Liver (tissue), 9 donors: ENCODE measurements around the gene ANKS1A. TPM values are rescaled to one million over a fixed set of nuclear protein-coding genes. Genes with fewer than 3 reads are reported as not detected.
"Not testable (repeated sequence)": the region's sequence is repeated elsewhere in the genome, so short reads cannot be mapped to it uniquely, and the experiment has no call there.

ENCODE experiments used
- DNase-seq: peaks from one replicate; pipeline ENCODE4 v3.0.0-alpha.2; 2017; ENCODE audit warnings: low spot score
- H3K27ac ChIP-seq, 2 donors: one replicate each; pipeline ENCODE4 v1.7.0; 2013; ENCODE audit warnings: inconsistent platforms in 2 of 2, low read length in 2 of 2, control low read depth in 1 of 2, low read depth in 1 of 2, mild to moderate bottlenecking in 1 of 2
- H3K27me3 ChIP-seq, 4 donors: one replicate each; pipeline versions ENCODE4 v1.6.1 to v1.7.0; 2013; ENCODE audit warnings: low read length in 3 of 4, inconsistent platforms in 1 of 4, mild to moderate bottlenecking in 1 of 4, moderate library complexity in 1 of 4; ENCODE audit not compliant: control insufficient read depth in 4 of 4, insufficient read depth in 4 of 4
- H3K36me3 ChIP-seq, 4 donors: one replicate each; pipeline versions ENCODE4 v1.6.1 to v1.7.0; 2013; ENCODE audit warnings: low read length in 3 of 4, mild to moderate bottlenecking in 3 of 4, low read depth in 1 of 4, moderate library complexity in 1 of 4; ENCODE audit not compliant: control insufficient read depth in 4 of 4, insufficient read depth in 3 of 4
- H3K4me1 ChIP-seq, 4 donors: one replicate each; pipeline versions ENCODE4 v1.6.1 to v1.7.0; 2013; ENCODE audit warnings: low read length in 3 of 4, mild to moderate bottlenecking in 3 of 4, moderate library complexity in 1 of 4; ENCODE audit not compliant: control insufficient read depth in 4 of 4, insufficient read depth in 4 of 4
- H3K4me3 ChIP-seq, 3 donors: one replicate each; pipeline versions ENCODE4 v1.6.1 to v1.7.0; 2013; ENCODE audit warnings: low read length in 3 of 3, control low read depth in 1 of 3, low read depth in 1 of 3, mild to moderate bottlenecking in 1 of 3
- H3K9ac ChIP-seq, 2 donors: one replicate each; pipeline ENCODE4 v1.7.0; 2013; ENCODE audit warnings: low read length in 2 of 2, mild to moderate bottlenecking in 2 of 2, moderate library complexity in 2 of 2, control low read depth in 1 of 2, low read depth in 1 of 2
- H3K9me3 ChIP-seq, 4 donors: one replicate each; pipeline versions ENCODE4 v1.6.1 to v1.7.0; 2013; ENCODE audit warnings: low read length in 3 of 4; ENCODE audit not compliant: control insufficient read depth in 4 of 4
- ATF3 ChIP-seq: IDR thresholded peaks from 2 replicates; pipeline ENCODE4 v1.6.1; 2016; ENCODE audit warnings: antibody characterized with exemption
- CTCF ChIP-seq: fragments of 150-350 bp; IDR thresholded peaks from 2 replicates; pipeline ENCODE4 v1.5.1; 2017; ENCODE audit warnings: improper control_type of control experiment, low read depth, low read length; ENCODE audit not compliant: missing input control
- EGR1 ChIP-seq, 2 donors: IDR thresholded peaks; 2 replicates each; pipeline ENCODE4 v1.6.1; 2016 to 2018; ENCODE audit warnings: antibody characterized with exemption in 2 of 2, low read depth in 2 of 2
- FOXA1 ChIP-seq: IDR thresholded peaks from 2 replicates; pipeline ENCODE4 v1.6.1; 2016; ENCODE audit warnings: antibody characterized with exemption
- FOXA2 ChIP-seq: IDR thresholded peaks from 2 replicates; pipeline ENCODE4 v1.6.1; 2016; ENCODE audit warnings: antibody characterized with exemption
- GABPA ChIP-seq, 2 donors: IDR thresholded peaks in 1 of 2; conservative IDR thresholded peaks in 1 of 2; 2 replicates each; pipeline ENCODE4 v1.6.1; 2016; ENCODE audit warnings: antibody characterized with exemption in 2 of 2, mild to moderate bottlenecking in 1 of 2, moderate library complexity in 1 of 2
- HNF4A ChIP-seq, 2 donors: conservative IDR thresholded peaks; 2 replicates each; pipeline ENCODE4 v1.6.1; 2016; ENCODE audit warnings: antibody characterized with exemption in 2 of 2, mild to moderate bottlenecking in 2 of 2
- JUND ChIP-seq, 2 donors: IDR thresholded peaks; 2 replicates each; pipeline ENCODE4 v1.6.1; 2016; ENCODE audit warnings: antibody characterized with exemption in 2 of 2
- MAX ChIP-seq: IDR thresholded peaks from 2 replicates; pipeline ENCODE4 v1.6.1; 2016; ENCODE audit warnings: antibody characterized with exemption
- RAD21 ChIP-seq, 2 donors: IDR thresholded peaks; 2 replicates each; pipeline ENCODE4 v1.6.1; 2016; ENCODE audit warnings: antibody characterized with exemption in 2 of 2, mild to moderate bottlenecking in 2 of 2
- REST ChIP-seq: IDR thresholded peaks from 2 replicates; pipeline ENCODE4 v1.6.1; 2016; ENCODE audit warnings: antibody characterized with exemption, mild to moderate bottlenecking
- RXRA ChIP-seq, 2 donors: IDR thresholded peaks; 2 replicates each; pipeline ENCODE4 v1.6.1; 2017 to 2018; ENCODE audit warnings: antibody characterized with exemption in 2 of 2, mild to moderate bottlenecking in 1 of 2
- SP1 ChIP-seq: IDR thresholded peaks from 2 replicates; pipeline ENCODE4 v1.6.1; 2018; ENCODE audit warnings: antibody characterized with exemption, mild to moderate bottlenecking
- TAF1 ChIP-seq: conservative IDR thresholded peaks from 2 replicates; pipeline ENCODE4 v1.6.1; 2016; ENCODE audit warnings: antibody characterized with exemption, mild to moderate bottlenecking
- YY1 ChIP-seq: IDR thresholded peaks from 2 replicates; pipeline ENCODE4 v1.6.1; 2016; ENCODE audit warnings: antibody characterized with exemption, mild to moderate bottlenecking
- WGBS: extraction: QIAGEN DNeasy Blood & Tissue Kit; methylation state at CpG from one replicate; pipeline ENCODE4 v1.1.7; 2013; 5-methylcytosine and 5-hydroxymethylcytosine counted together
- polyA plus RNA-seq, 2 donors: library from polyadenylated mRNA; stranded (reverse) in 1 of 2; unstranded in 1 of 2; fragments of 200-250 nt in 1 of 2; fragments of >200 nt in 1 of 2; fragmentation: Nextera tagmentation in 1 of 2; extraction: Ambion mirVana in 1 of 2; gene quantifications; one replicate each; pipeline versions ENCODE4 v1.2.1 to v1.2.3, GENCODE V29; 2013 to 2015
- total RNA-seq, 2 donors: library from RNA; depleted of rRNA; stranded (reverse); fragments of >200 nt; gene quantifications; one replicate each; pipeline ENCODE4 v1.2.3, GENCODE V29; 2014
- donor health status: healthy.
- donor health status: healthy.
- donor health status: healthy.
- donor health status: healthy.
- donor health status: healthy.

Gene ANKS1A
- total and polyA plus RNA-seq, 4 donors = 4.3 to 18.7 (median 6.7) TPM

GRCh38 chr6:34877259-34877658 lies 11.8 kb upstream of the ANKS1A start:
- 86% methylated on average over 1 of the region's 1 CpG for WGBS
- H3K9ac ChIP-seq = no peak overlapping the region
- no peak overlapping the region for H3K4me3 ChIP-seq
- no peak overlapping the region for H3K27ac ChIP-seq
- H3K9me3 ChIP-seq = no peaks in the 10 kb centered on the region
- no peaks in the 10 kb centered on the region for H3K4me1 ChIP-seq
- TF ChIP-seq GABPA (IDR thresholded peaks at IDR 0.05 in 1 of 2, conservative IDR thresholded peaks at IDR 0.05 in 1 of 2) = no peak
- TF ChIP-seq FOXA2 = no peak
- no peak for TF ChIP-seq MAX
- no peak for TF ChIP-seq CTCF
- TF ChIP-seq ATF3 = no peak
- no peak for TF ChIP-seq RXRA (IDR thresholded peaks at IDR 0.05)
- no peak for TF ChIP-seq EGR1 (IDR thresholded peaks at IDR 0.05; ENCODE audit: low read depth in 2 of 2)
- TF ChIP-seq FOXA1 = no peak
- no peak for TF ChIP-seq RAD21 (IDR thresholded peaks at IDR 0.05)
- no peak for TF ChIP-seq REST
- no peak for TF ChIP-seq YY1
- no peak for TF ChIP-seq HNF4A (conservative IDR thresholded peaks at IDR 0.05)
- TF ChIP-seq TAF1 = no peak
- TF ChIP-seq JUND (IDR thresholded peaks at IDR 0.05) = no peak
- DNase-seq = no peak
- H3K36me3 ChIP-seq = peaks cover 9 to 49% (median 36%) of the 10 kb centered on the region in 4 donors
- H3K27me3 ChIP-seq = no peaks in the 10 kb centered on the region

- peaks cover 9 to 42% (median 29%) of the 10 kb centered on the region in 4 donors for H3K36me3 ChIP-seq
- no peak for TF ChIP-seq RAD21 (IDR thresholded peaks at IDR 0.05)
- no peak for TF ChIP-seq SP1
- TF ChIP-seq REST = no peak
- no peak for TF ChIP-seq CTCF
- WGBS = 92% methylated on average over 5 of the region's 5 CpGs
Measured at GRCh38 chr6:34877869-34878485, 11.1 kb upstream of the ANKS1A start.

GRCh38 chr6:34884073-34884472 lies 5.0 kb upstream of the ANKS1A start:
- H3K9me3 ChIP-seq, H3K27me3 ChIP-seq, H3K27ac ChIP-seq, H3K4me3 ChIP-seq, DNase-seq, H3K9ac ChIP-seq: not testable (repeated sequence)
- Histone ChIP-seq H3K4me1 (peaks cover 0 to 24% (median 14%) of the 10 kb centered on the region in 4 donors), H3K36me3 (peaks cover 2 to 14% (median 14%) of the 10 kb centered on the region in 4 donors)
- 97% methylated on average over 1 of the region's 1 CpG for WGBS

More at GRCh38 chr6:34877869-34878485, 11.1 kb upstream of the ANKS1A start:
- Histone ChIP-seq H3K27me3 (no peaks in the 10 kb centered on the region), H3K27ac (no peak overlapping the region), H3K9ac (no peak overlapping the region), H3K9me3 (no peaks in the 10 kb centered on the region), H3K4me3 (no peak overlapping the region), H3K4me1 (no peaks in the 10 kb centered on the region)
- DNase-seq = no peak
